D341Med (cell line): ENCODE results near the gene KRT75.
"Not testable (repeated sequence)": the region's sequence is repeated elsewhere in the genome, so short reads cannot be mapped to it uniquely, and the experiment has no call there.

Experiments used
- DNase-seq: peaks from one replicate; pipeline ENCODE4 v3.0.0; 2012; ENCODE audit warnings: low spot score

KRT75 gene

GRCh38 chr12:52434081-52434733, at the start of gene KRT75:
TSS of gene KRT75 (minus strand) at chr12:52434371. CDS start at chr12:52434304, 67 bp downstream.
- no peak for DNase-seq

DNA sequence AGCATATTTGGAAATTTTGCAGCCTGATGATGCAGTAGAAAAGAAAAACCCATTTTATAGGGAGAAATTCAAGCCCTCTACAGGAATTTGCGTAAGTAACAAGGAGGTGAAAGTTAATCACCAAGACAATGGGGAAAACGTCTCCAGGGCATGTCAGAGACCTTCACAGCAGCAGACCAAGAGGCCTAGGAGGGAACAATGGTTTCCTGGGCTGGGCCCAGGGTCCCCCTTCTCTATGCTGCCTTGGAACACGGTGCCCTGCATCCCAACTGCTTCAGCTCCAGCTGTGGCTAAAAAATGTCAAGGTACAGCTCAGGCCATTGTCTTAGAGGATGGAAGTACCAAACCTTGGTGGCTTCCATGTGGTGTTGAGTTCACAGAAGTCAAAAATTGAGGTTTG, 45.9 kb upstream of the KRT75 start:
- DNase-seq: no peak

DNA sequence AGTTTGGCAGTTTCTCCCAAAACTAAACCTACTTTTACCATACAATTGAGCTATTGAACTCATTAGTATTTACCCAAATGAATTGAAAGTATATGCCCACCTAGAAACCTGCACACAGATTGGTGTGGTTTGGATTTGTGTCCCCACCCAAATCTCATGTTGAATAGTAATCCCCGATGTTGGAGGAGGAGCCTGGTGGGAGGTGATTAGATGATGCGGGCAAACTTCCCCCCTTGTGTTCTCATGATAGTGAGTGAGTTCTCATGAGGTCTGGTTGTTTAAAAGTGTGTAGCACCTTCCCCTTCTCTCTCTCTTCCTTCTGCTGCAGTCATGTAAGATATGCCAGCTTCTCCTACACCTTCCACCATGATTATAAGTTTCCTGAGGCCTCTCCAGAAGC, 43.5 kb upstream of the KRT75 start:
- DNase-seq: no peak

- no peak for DNase-seq
Observed at GRCh38 chr12:52474212-52474611, 40.0 kb upstream of the KRT75 start.

DNA sequence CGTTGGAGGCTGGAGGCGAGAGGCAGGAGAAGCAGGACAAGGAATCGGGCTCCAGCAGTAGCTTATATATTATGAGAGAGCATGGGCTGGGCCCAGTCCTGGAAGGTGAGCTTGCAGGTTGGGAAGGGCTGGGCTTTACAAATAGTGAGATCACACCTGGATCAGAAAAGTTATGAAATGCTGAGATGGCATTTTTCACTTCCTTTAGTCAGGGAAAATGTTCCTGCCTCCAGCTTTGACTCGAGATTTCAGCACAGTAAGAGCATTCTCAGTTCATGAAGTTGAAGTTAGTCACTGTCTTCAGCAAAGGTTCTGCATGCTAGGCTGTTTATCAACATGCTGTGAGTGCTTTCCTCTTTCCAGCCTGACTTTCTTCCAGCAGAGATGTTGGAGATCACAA, 39.6 kb upstream of the KRT75 start, which contains the start of gene KRT6C:
Gene KRT6C (minus strand): TSS at position 38 of the 400 bp plus-strand sequence. CDS start 68 bp downstream, outside the sequence.
- DNase-seq: no peak

DNA sequence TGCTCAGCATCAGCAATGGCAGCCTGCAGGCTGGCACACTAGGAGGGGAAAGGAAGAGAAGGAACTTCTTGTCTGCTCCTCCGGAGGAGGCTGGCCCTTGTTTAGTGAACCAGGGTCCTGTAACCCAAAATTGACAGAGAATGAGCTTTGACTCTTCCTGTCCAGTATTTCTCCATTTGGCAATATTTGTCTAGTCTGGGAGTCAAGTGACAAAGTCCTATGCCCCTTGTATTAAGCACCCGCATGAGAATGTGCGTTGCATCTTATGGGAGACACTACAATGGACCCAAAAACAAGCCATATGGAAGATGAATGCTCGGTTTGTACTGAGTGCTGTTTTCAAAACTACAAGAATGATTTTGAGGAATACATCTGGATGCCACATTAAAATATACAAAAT, 35.7 kb upstream of the KRT75 start:
- DNase-seq: no peak

DNA sequence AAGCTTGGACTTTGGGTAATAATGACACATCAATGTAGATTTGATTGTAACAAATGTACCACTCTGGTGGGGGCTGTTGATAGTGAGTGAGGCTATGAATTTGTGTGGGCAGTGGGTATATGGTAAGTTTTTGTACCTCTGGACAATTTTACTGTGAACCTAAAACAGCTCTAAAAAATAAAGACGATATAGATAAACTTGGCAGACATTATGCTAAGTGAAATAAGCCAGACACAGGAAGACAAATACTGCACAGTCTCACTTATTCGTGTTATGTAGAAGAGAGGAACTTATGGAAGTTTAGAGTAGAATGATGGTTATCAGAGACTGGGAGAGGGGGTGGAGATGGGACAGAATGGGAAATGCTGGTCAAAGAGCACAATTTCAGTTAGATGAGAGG, 30.7 kb upstream of the KRT75 start:
- no peak for DNase-seq

GRCh38 chr12:52461693-52462092, 27.5 kb upstream of the KRT75 start:
- no peak for DNase-seq

- no peak for DNase-seq
Observed at GRCh38 chr12:52458861-52459260, 24.7 kb upstream of the KRT75 start.

DNA sequence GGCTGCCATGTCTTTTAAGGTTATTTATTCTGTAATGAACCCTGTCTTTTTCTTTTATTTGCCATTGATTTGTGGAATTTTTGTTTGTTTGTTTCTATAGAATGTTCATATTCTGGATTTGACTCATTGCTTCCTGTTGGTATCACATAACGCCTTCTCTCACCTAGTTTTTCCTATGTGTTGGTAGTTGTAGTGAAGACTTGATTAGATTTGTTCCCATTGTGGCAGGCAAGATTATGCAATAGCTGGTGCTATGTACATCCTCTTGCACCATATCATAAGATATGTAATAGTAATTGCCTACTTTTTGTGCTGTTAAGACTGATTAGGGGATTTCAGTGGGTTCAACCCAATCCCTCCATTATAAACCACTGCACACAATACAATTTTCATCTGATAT, 21.6 kb upstream of the KRT75 start:
- DNase-seq: no peak

- DNase-seq: no peak
Observed at GRCh38 chr12:52454411-52455201, 20.4 kb upstream of the KRT75 start.

DNA sequence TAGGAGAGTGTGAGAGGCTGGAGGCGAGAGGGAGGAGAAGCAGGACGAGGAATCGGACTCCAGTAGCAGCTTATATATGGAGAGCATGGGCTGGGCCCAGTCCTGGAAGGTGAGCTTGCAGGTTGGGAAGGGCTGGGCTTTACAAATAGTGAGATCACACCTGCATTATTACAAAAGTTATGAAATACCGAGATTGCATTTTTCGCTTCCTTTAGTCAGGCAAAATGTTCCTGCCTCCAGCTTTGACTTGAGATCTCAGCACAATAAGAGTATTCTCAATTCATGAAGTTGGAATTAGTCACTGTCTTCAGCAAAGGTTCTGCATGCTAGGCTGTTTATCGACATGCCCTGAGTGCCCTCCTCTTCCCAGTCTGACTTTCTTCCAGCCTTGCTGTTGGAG, 17.9 kb upstream of the KRT75 start, which contains the start of gene KRT6B:
Gene KRT6B (minus strand): TSS at position 46 of the 400 bp plus-strand sequence. CDS start 68 bp downstream, outside the sequence.
- no peak for DNase-seq

GRCh38 chr12:52448228-52448627, 14.1 kb upstream of the KRT75 start:
- no peak for DNase-seq

GRCh38 chr12:52447196-52447595, 13.0 kb upstream of the KRT75 start:
- not testable (repeated sequence) for DNase-seq

- no peak for DNase-seq
Observed at GRCh38 chr12:52446367-52447045, 12.3 kb upstream of the KRT75 start.

DNA sequence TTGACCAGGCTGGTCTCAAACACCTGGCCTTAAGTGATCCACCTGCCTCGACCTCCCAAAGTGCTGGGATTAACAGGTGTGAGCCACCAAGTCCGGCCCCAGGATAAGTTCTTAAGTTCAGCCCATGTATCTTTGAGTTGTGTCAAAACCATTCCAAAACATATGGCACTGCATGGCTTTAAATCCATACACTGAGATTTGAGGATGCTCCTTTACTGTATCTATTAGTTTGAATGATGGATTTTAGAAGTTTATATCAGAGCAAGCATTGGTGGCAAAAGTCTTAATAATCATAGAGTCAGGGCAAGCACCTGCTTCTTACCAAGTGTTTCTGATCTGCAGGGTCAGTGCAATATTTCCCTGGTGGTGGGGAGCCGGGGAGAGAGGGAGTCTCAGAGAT, 11.7 kb upstream of the KRT75 start:
- no peak for DNase-seq

GRCh38 chr12:52444647-52445595, 10.8 kb upstream of the KRT75 start:
- no peak for DNase-seq

- no peak for DNase-seq
Observed at GRCh38 chr12:52443966-52444365, 9.8 kb upstream of the KRT75 start.

DNA sequence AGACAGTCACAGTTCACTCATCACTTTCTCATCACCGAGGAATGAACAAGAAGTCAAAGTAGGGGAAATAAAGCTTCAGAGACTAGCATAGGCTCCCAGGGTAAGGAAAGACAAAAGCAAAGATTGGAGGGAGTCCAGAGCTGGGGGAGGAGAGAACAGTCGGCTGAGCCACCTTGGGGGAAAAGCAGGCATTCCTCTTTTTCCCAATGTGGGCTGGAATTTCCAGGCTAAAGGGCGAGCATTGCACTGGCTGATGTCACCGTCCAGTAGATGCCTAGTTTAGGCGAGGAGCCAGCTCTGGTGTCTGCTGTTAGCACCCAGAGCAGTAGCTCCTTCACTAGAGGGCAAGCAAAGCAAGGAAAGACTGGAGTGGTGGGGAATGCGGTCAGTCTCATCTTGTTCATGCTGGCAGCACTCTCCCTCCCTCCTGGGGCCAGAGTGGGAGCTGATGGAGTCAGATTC, 8.5 kb upstream of the KRT75 start:
- no peak for DNase-seq

DNA sequence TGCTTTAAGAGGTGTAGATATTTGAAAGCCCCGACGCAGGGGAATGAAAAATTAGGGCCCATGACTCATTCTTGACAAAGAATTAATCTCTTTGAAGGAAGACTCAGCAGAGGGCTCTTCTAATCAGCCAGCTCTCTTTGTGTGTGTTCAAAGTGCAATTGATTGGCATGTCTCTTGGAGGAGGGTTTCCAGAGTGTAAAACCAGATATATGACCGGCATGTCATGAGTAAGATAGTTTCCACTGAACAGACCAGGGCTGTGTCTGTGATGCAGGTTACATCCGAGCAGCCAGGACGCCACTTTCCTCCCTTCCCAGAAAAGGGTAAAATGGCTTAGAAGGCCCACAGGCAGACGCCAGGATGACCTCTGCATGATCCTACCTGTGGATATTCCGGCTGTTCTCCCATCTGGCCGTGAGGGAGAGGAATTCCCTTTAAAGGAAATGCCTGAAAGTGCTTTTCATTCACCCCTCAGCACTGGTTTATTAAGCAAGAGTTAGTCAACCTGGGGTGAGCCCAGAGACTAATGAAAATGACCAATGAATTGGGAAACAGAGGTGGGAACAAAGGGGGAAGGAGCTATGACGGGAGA, 7.2 kb upstream of the KRT75 start:
- no peak for DNase-seq

- DNase-seq: no peak
Observed at GRCh38 chr12:52440821-52441319, 6.7 kb upstream of the KRT75 start.
